Measurements from ENCODE around the gene KCMF1. TPM values are rescaled to one million over a fixed set of nuclear protein-coding genes. Genes with fewer than 3 reads are reported as not detected.
A peak's percentile ranks its signal among the peaks of the same experiment; 100 is the strongest.

Gene KCMF1
- total and polyA plus RNA-seq, 2 donors from 2014 or later = 21.0 to 64.3 TPM

DNA sequence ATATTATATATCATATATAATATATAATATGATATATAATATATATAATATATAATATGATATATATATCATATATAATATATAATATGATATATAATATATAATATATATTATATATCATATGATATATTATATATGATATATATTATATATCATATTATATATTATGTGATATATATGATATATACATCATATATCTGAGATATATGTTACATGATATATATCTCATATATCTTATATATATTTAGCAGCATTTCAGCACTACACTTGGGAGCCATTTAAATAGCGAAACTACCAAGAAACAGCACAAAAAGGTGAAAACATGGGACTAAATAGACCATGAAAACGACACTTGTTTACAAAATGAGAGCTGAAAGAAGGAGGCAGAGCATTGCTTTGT is 37.3 kb downstream of the KCMF1 start:
- Histone ChIP-seq H3K9ac (ENCODE audit: low read length in 3 of 3) (no peak overlapping the region), H3K36me3 (ENCODE audit: control insufficient read depth in 2 of 3, insufficient read depth in 3 of 3, low read length in 3 of 3) (peaks cover 0 to 3% (median 2%) of the 10 kb centered on the region in 3 donors), H3K4me1 (ENCODE audit: control insufficient read depth in 2 of 3, insufficient read depth in 2 of 3, low read depth in 1 of 3, low read length in 3 of 3) (no peaks in the 10 kb centered on the region), H3K4me3 (ENCODE audit: low read length in 3 of 3) (no peak overlapping the region), H3K27ac (ENCODE audit: low read depth in 2 of 2, low read length in 2 of 2) (no peak overlapping the region), H3K9me3 (ENCODE audit: control insufficient read depth in 2 of 3, insufficient read depth in 1 of 3, low read length in 3 of 3) (no peaks in the 10 kb centered on the region), H3K27me3 (ENCODE audit: control insufficient read depth, insufficient read depth, low read length) (no peaks in the 10 kb centered on the region)
- intact Hi-C loops (cut with DNase I) = no loop called here
- FAIRE-seq (peak; percentile 97), DNase-seq (no peak)
- no peak for TF ChIP-seq CTCF (IDR thresholded peaks at IDR 0.05; ENCODE audit: borderline replicate concordance, extremely low read depth, insufficient read depth)

- H3K4me1 ChIP-seq (ENCODE audit: control insufficient read depth in 2 of 3, insufficient read depth in 2 of 3, low read depth in 1 of 3, low read length in 3 of 3) = peaks cover 0 to under 1% (median 0%) of the 10 kb centered on the region in 3 donors
- DNase-seq (no peak), FAIRE-seq (no peak)
- H3K27me3 ChIP-seq (ENCODE audit: control insufficient read depth, insufficient read depth, low read length) = no peaks in the 10 kb centered on the region
- H3K9me3 ChIP-seq (ENCODE audit: control insufficient read depth in 2 of 3, insufficient read depth in 1 of 3, low read length in 3 of 3) = no peaks in the 10 kb centered on the region
- intact Hi-C loops (cut with DNase I) = no loop called here
- no peak overlapping the region for H3K4me3 ChIP-seq (ENCODE audit: low read length in 3 of 3)
- H3K36me3 ChIP-seq (ENCODE audit: control insufficient read depth in 2 of 3, insufficient read depth in 3 of 3, low read length in 3 of 3) = peaks cover 0 to 3% (median 2%) of the 10 kb centered on the region in 3 donors
- no peak overlapping the region for H3K27ac ChIP-seq (ENCODE audit: low read depth in 2 of 2, low read length in 2 of 2)
- TF ChIP-seq CTCF (IDR thresholded peaks at IDR 0.05; ENCODE audit: borderline replicate concordance, extremely low read depth, insufficient read depth) = no peak
- H3K9ac ChIP-seq (ENCODE audit: low read length in 3 of 3) = no peak overlapping the region
Observed at GRCh38 chr2:85009019-85009618, 38.2 kb downstream of the KCMF1 start.

DNA sequence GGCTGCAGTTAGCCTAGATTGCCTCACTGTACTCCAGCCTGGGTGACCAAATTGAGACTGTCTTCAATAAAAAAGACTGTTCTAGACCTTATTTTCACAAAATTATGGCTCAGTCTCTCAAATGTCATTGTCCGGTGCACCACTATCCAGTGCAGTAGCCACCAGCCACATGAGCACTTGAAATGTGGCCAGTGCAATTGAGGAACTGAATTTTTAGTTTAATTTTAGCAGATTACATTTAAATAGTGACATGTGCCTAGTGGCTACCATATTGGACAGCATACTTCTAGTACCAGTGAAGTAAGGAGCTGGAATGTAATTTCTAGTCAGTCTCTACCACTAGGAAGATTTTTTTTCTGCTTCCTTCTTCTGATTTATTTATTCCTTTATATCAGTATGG is 39.4 kb downstream of the KCMF1 start:
- H3K4me1 ChIP-seq (ENCODE audit: control insufficient read depth in 2 of 3, insufficient read depth in 2 of 3, low read depth in 1 of 3, low read length in 3 of 3) = peaks cover 0 to 8% (median 0%) of the 10 kb centered on the region in 3 donors
- FAIRE-seq = no peak
- no peak overlapping the region for H3K4me3 ChIP-seq (ENCODE audit: low read length in 3 of 3)
- H3K36me3 ChIP-seq (ENCODE audit: control insufficient read depth in 2 of 3, insufficient read depth in 3 of 3, low read length in 3 of 3) = peaks cover 0 to 3% (median 2%) of the 10 kb centered on the region in 3 donors
- H3K27ac ChIP-seq (ENCODE audit: low read depth in 2 of 2, low read length in 2 of 2) = no peak overlapping the region
- no peaks in the 10 kb centered on the region for H3K9me3 ChIP-seq (ENCODE audit: control insufficient read depth in 2 of 3, insufficient read depth in 1 of 3, low read length in 3 of 3)
- no peaks in the 10 kb centered on the region for H3K27me3 ChIP-seq (ENCODE audit: control insufficient read depth, insufficient read depth, low read length)
- no peak for TF ChIP-seq CTCF (IDR thresholded peaks at IDR 0.05; ENCODE audit: borderline replicate concordance, extremely low read depth, insufficient read depth)
- intact Hi-C loops (cut with DNase I) = no loop called here
- no peak overlapping the region for H3K9ac ChIP-seq (ENCODE audit: low read length in 3 of 3)
- DNase-seq = no peak

DNA sequence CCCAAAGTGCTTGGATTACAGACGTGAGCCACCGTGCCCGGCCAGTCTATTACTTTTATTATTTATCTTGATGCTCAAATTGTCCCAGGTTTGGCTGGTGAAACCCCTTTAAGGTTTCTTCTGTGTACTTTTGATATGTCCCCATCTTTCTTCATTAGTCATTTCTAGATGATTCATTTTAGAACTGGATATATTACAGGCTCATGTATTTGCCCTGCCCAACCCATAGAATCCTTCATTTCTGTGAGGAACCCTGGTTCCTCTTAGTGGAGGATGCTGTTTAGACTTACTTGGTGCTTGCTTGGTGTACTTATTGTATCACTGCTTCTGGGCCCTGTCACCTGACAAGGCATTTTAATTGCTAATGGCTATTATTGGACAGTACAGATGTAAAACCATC is 40.1 kb downstream of the KCMF1 start:
- intact Hi-C loops (cut with DNase I) = no loop called here
- Histone ChIP-seq H3K9ac (ENCODE audit: low read length in 3 of 3) (no peak overlapping the region), H3K27me3 (ENCODE audit: control insufficient read depth, insufficient read depth, low read length) (no peaks in the 10 kb centered on the region), H3K9me3 (ENCODE audit: control insufficient read depth in 2 of 3, insufficient read depth in 1 of 3, low read length in 3 of 3) (no peaks in the 10 kb centered on the region), H3K27ac (ENCODE audit: low read depth in 2 of 2, low read length in 2 of 2) (no peak overlapping the region), H3K36me3 (ENCODE audit: control insufficient read depth in 2 of 3, insufficient read depth in 3 of 3, low read length in 3 of 3) (peaks cover 0 to 3% (median 2%) of the 10 kb centered on the region in 3 donors), H3K4me1 (ENCODE audit: control insufficient read depth in 2 of 3, insufficient read depth in 2 of 3, low read depth in 1 of 3, low read length in 3 of 3) (peaks cover 0 to 8% (median 0%) of the 10 kb centered on the region in 3 donors), H3K4me3 (ENCODE audit: low read length in 3 of 3) (no peak overlapping the region)
- DNase-seq = no peak
- no peak for TF ChIP-seq CTCF (IDR thresholded peaks at IDR 0.05; ENCODE audit: borderline replicate concordance, extremely low read depth, insufficient read depth)
- FAIRE-seq = no peak

Data from kidney (tissue), 14 donors.